Tibial nerve (tissue), 4 donors: ENCODE data around the gene PRR15L.

Experiments used
- CTCF ChIP-seq, 5 experiments: fragments of 200-600 bp in 3 of 5; fragments of 450-650 bp in 2 of 5; sonication (generic) in 3 of 5; IDR thresholded peaks; one replicate each; pipeline ENCODE4 v1.5.1; 2016 to 2019; ENCODE audit warnings: antibody characterized with exemption in 5 of 5, mild to moderate bottlenecking in 3 of 5, moderate library complexity in 2 of 5
- EP300 ChIP-seq, 2 donors: sonication (generic); formaldehyde crosslinking; IDR thresholded peaks; one replicate each; pipeline ENCODE4 v1.6.1; 2017; ENCODE audit warnings: antibody characterized with exemption in 2 of 2, mild to moderate bottlenecking in 1 of 2
- POLR2A ChIP-seq, 2 donors: fragments of 450-650 bp; IDR thresholded peaks; one replicate each; pipeline ENCODE4 v1.6.1; 2017; ENCODE audit warnings: antibody characterized with exemption in 2 of 2, mild to moderate bottlenecking in 2 of 2, moderate library complexity in 2 of 2

- TF ChIP-seq EP300 (IDR thresholded peaks at IDR 0.05) (no peak), CTCF (IDR thresholded peaks at IDR 0.05) (no peak), POLR2A (IDR thresholded peaks at IDR 0.05) (no peak)
These were observed 55.5 kb downstream of the PRR15L start for GRCh38 chr17:47902039-47902744.
